ENCODE data around the gene SPO11. TPM values are rescaled to one million over a fixed set of nuclear protein-coding genes. Genes with fewer than 3 reads are reported as not detected.

SPO11 gene
- total and polyA plus RNA-seq, 2 experiments from 2014 or later, result not detected

DNA sequence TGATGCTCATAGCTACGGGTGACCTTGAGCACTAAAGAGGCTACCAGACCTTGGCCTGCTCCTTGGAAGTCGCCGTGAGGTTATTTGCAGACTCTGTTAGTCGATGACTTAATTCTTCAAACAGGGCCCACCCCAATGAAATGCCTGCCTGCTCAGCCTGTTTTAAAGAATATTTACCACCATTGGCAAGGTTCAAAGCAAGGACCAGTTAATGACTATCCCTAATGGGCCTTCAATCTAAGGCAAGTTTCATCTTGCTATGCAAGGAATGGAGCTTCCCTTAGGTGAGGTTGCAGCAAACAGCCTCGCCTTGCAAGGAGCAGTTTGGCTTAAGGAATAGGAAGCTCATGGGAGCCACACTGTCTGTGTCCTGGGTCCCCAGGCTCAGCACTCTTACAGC is 22.9 kb upstream of the SPO11 start:
- Histone ChIP-seq H3K79me2 (ENCODE audit: insufficient read depth) (no peaks in the 10 kb centered on the region), H3K9me2 (ENCODE audit: insufficient read depth) (no peaks in the 10 kb centered on the region), H3K9ac (no peak overlapping the region), H3K27me3 (replicated peaks; ENCODE audit: insufficient read depth) (peaks cover 55% of the 10 kb centered on the region), H3K4me3 (no peak overlapping the region), H3K4me2 (ENCODE audit: unreplicated experiment) (no peak overlapping the region), H2AFZ (no peak overlapping the region), H3K4me1 (ENCODE audit: insufficient read depth) (no peaks in the 10 kb centered on the region), H3K9me3 (ENCODE audit: low read depth) (no peaks in the 10 kb centered on the region), H3K36me3 (ENCODE audit: low read depth) (no peaks in the 10 kb centered on the region), H4K20me1 (ENCODE audit: insufficient read depth) (no peaks in the 10 kb centered on the region), H3K27ac (no peak overlapping the region), H3F3A (ENCODE audit: insufficient read depth) (no peaks in the 10 kb centered on the region)
- no peak for DNase-seq
- TF ChIP-seq EZH2phosphoT487 (IDR thresholded peaks at IDR 0.05; ENCODE audit: insufficient read depth, low read depth) (no peak), EZH2 (IDR thresholded peaks at IDR 0.05; ENCODE audit: insufficient read depth, poor library complexity, severe bottlenecking) (no peak)
- in situ Hi-C loops (cut with MboI), result no loop called here
- WGBS, 2 experiments (ENCODE audit: low coverage in 1 of 2, low lambda C conversion rate in 2 of 2, missing lambda C conversion rate in 2 of 2), result 51 to 52% methylated on average over 5 of the region's 5 CpGs

DNA sequence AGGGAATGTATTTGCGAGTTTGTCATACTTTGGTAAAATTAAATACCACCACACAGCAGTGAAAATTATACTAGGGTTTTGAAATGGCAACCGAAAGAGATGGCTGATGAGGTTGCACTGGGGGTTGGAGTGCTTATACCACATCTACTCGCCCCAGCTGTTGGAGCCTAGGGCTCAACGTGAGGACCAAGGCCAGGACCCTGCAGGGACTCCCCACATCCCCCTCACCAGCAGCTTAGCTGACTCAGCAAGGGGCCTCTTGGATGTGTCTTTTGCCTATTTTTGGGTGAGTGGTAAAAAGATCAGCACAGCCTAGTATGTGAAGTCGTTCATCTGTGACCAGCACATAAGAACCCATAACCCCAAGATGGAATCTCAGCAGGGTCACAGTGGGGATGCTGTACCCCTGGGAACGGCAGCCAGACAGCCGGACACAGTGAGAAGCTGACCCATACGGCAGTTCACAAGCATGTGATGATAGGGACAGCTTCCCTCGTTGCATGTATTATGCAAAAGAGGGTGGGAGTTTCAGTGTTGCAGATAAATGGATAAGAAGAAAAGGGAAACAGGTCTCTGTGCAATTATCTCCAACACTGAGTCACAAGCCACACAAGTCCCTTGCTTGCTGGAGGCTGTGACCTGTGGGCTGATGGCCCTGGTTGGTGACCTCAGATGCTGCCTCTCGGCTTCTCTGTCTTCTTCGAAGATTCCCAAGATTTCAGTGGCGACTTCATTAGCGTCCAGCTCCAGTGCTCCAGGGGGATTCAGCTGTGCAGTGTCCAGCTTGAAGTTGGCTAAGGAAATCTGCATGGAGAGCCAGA is 20.9 kb upstream of the SPO11 start:
- H4K20me1 ChIP-seq (ENCODE audit: insufficient read depth), result no peaks in the 10 kb centered on the region
- TF ChIP-seq EZH2phosphoT487 (IDR thresholded peaks at IDR 0.05; ENCODE audit: insufficient read depth, low read depth) (no peak), EZH2 (IDR thresholded peaks at IDR 0.05; ENCODE audit: insufficient read depth, poor library complexity, severe bottlenecking) (no peak)
- H3K36me3 ChIP-seq (ENCODE audit: low read depth), result no peaks in the 10 kb centered on the region
- peaks cover 64% of the 10 kb centered on the region for H3K27me3 ChIP-seq (replicated peaks; ENCODE audit: insufficient read depth)
- in situ Hi-C loops (cut with MboI), result no loop called here
- H3K9me3 ChIP-seq (ENCODE audit: low read depth), result no peaks in the 10 kb centered on the region
- no peak for DNase-seq
- WGBS, 2 experiments (ENCODE audit: low coverage in 1 of 2, low lambda C conversion rate in 2 of 2, missing lambda C conversion rate in 2 of 2), result 28 to 30% methylated on average over 13 of the region's 13 CpGs
- no peak overlapping the region for H3K9ac ChIP-seq
- no peaks in the 10 kb centered on the region for H3K9me2 ChIP-seq (ENCODE audit: insufficient read depth)
- H3K4me1 ChIP-seq (ENCODE audit: insufficient read depth), result no peaks in the 10 kb centered on the region
- H2AFZ ChIP-seq, result no peak overlapping the region
- no peak overlapping the region for H3K27ac ChIP-seq
- H3F3A ChIP-seq (ENCODE audit: insufficient read depth), result no peaks in the 10 kb centered on the region
- no peak overlapping the region for H3K4me2 ChIP-seq (ENCODE audit: unreplicated experiment)
- H3K4me3 ChIP-seq, result no peak overlapping the region
- no peaks in the 10 kb centered on the region for H3K79me2 ChIP-seq (ENCODE audit: insufficient read depth)

DNA sequence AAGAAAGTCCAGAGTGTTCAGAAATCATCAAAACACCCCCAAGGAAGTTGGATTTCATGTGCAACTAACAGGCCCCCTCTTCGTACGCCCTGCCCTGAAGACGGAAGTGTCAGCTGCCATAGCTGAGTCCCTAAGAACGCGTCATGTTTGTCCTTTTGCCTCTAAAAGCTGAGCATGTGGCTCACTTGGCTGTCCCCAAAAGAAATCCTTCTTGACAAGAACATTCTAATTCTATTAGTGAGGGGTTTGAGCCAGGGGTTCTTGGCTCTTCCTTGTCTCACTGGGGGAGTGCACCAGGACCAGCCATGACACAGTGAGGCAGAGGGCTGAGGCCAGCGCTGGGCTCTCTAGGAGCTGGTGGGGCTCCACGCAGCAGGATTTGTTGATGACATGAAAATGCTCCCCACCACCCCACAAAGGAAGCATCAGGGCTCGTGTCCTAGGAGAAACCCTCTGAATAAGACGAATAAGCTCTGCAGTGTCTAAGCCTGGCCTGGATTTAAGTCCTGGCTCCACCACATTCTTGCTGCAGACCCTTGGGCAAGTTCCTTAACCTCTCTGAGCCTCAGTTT is 20.0 kb upstream of the SPO11 start:
- Histone ChIP-seq H3K79me2 (ENCODE audit: insufficient read depth) (no peaks in the 10 kb centered on the region), H3F3A (ENCODE audit: insufficient read depth) (no peaks in the 10 kb centered on the region), H4K20me1 (ENCODE audit: insufficient read depth) (no peaks in the 10 kb centered on the region), H3K9ac (no peak overlapping the region), H3K4me3 (no peak overlapping the region), H3K4me2 (ENCODE audit: unreplicated experiment) (no peak overlapping the region), H3K9me2 (ENCODE audit: insufficient read depth) (no peaks in the 10 kb centered on the region), H3K4me1 (ENCODE audit: insufficient read depth) (no peaks in the 10 kb centered on the region), H3K9me3 (ENCODE audit: low read depth) (no peaks in the 10 kb centered on the region), H3K36me3 (ENCODE audit: low read depth) (no peaks in the 10 kb centered on the region), H2AFZ (no peak overlapping the region), H3K27me3 (replicated peaks; ENCODE audit: insufficient read depth) (peaks cover 70% of the 10 kb centered on the region), H3K27ac (no peak overlapping the region)
- no peak for TF ChIP-seq EZH2phosphoT487 (IDR thresholded peaks at IDR 0.05; ENCODE audit: insufficient read depth, low read depth)
- no peak for TF ChIP-seq EZH2 (IDR thresholded peaks at IDR 0.05; ENCODE audit: insufficient read depth, poor library complexity, severe bottlenecking)
- 3 to 4% methylated on average over 9 of the region's 9 CpGs for WGBS, 2 experiments (ENCODE audit: low coverage in 1 of 2, low lambda C conversion rate in 2 of 2, missing lambda C conversion rate in 2 of 2)
- in situ Hi-C loops (cut with MboI), result no loop called here
- DNase-seq, result no peak

DNA sequence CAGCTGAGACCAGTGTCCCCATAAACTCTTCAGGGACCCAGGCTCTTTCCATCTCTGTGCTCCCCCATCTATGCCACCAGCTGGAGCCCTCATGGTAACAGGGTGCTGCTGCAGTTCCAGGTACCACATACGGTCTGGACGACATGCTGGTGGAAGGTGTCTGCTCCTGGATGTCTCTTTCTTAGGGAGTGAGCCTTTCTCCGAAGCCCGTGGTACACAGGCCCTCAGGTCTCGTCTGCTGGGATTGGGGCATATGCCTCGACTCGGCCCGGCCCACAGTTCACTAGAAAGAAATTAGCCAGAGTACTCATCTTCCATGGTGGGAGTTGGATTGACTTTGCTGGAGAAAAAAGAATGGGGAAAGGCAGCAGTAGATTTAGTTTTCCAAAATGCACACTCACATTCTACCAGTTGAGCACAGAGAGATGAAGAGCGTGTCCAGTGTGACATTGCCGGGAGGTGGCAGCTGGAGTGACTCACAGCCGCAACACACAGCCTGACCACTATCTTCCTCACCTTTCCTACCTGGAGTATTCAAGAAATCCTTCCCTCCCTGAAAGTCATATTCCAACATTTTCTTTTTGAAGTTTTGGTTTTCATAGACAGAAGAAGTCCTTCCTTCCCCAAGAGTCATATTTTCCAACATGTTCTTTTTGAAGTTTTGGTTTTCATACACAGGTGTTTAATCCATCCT is 18.6 kb upstream of the SPO11 start:
- H3K4me3 ChIP-seq, result no peak overlapping the region
- in situ Hi-C loops (cut with MboI), result no loop called here
- H4K20me1 ChIP-seq (ENCODE audit: insufficient read depth), result no peaks in the 10 kb centered on the region
- no peak overlapping the region for H2AFZ ChIP-seq
- no peaks in the 10 kb centered on the region for H3K79me2 ChIP-seq (ENCODE audit: insufficient read depth)
- H3K27me3 ChIP-seq (replicated peaks; ENCODE audit: insufficient read depth), result peaks cover 70% of the 10 kb centered on the region
- H3K9me2 ChIP-seq (ENCODE audit: insufficient read depth), result no peaks in the 10 kb centered on the region
- H3K4me2 ChIP-seq (ENCODE audit: unreplicated experiment), result no peak overlapping the region
- no peaks in the 10 kb centered on the region for H3F3A ChIP-seq (ENCODE audit: insufficient read depth)
- no peaks in the 10 kb centered on the region for H3K9me3 ChIP-seq (ENCODE audit: low read depth)
- H3K27ac ChIP-seq, result no peak overlapping the region
- no peak overlapping the region for H3K9ac ChIP-seq
- no peaks in the 10 kb centered on the region for H3K36me3 ChIP-seq (ENCODE audit: low read depth)
- WGBS, 2 experiments (ENCODE audit: low coverage in 1 of 2, low lambda C conversion rate in 2 of 2, missing lambda C conversion rate in 2 of 2), result 73 to 79% methylated on average over 11 of the region's 11 CpGs
- TF ChIP-seq EZH2phosphoT487 (IDR thresholded peaks at IDR 0.05; ENCODE audit: insufficient read depth, low read depth) (no peak), EZH2 (IDR thresholded peaks at IDR 0.05; ENCODE audit: insufficient read depth, poor library complexity, severe bottlenecking) (no peak)
- no peak for DNase-seq
- no peaks in the 10 kb centered on the region for H3K4me1 ChIP-seq (ENCODE audit: insufficient read depth)
